ENCODE data around the gene LEPROT. TPM values are rescaled to one million over a fixed set of nuclear protein-coding genes. Genes with fewer than 3 reads are reported as not detected.
"Not testable (repeated sequence)": the region's sequence is repeated elsewhere in the genome, so short reads cannot be mapped to it uniquely, and the experiment has no call there.

Gene LEPROT
- total and polyA plus RNA-seq, 4 donors, result 23.6 to 43.4 (median 36.3) TPM

- TF ChIP-seq REST (IDR thresholded peaks at IDR 0.05), result no peak
- TF ChIP-seq RAD21 (IDR thresholded peaks at IDR 0.05), result no peak
- TF ChIP-seq HNF4G (IDR thresholded peaks at IDR 0.05), result no peak
- TF ChIP-seq ATF3 (IDR thresholded peaks at IDR 0.05), result no peak
- TF ChIP-seq ZBTB33 (IDR thresholded peaks at IDR 0.05), result no peak
- TF ChIP-seq HNF4A (conservative IDR thresholded peaks at IDR 0.05), result no peak
These were observed 42.1 kb upstream of the LEPROT start (continued) for GRCh38 chr1:65378247-65378946.

GRCh38 chr1:65384426-65384825, 36.0 kb upstream of the LEPROT start:
- not testable (repeated sequence) for H3K4me1 ChIP-seq (ENCODE audit: control insufficient read depth in 4 of 4, insufficient read depth in 4 of 4, low read length in 3 of 4); H3K27me3 ChIP-seq (ENCODE audit: control insufficient read depth in 4 of 4, insufficient read depth in 4 of 4, low read length in 3 of 4); DNase-seq (ENCODE audit: low spot score); H3K27ac ChIP-seq (ENCODE audit: low read depth in 1 of 2, low read length in 2 of 2); H3K36me3 ChIP-seq (ENCODE audit: control insufficient read depth in 4 of 4, insufficient read depth in 3 of 4, low read depth in 1 of 4, low read length in 3 of 4); H3K9ac ChIP-seq (ENCODE audit: low read depth in 1 of 2, low read length in 2 of 2); H3K9me3 ChIP-seq (ENCODE audit: control insufficient read depth in 4 of 4, low read length in 3 of 4); H3K4me3 ChIP-seq (ENCODE audit: low read depth in 1 of 3, low read length in 3 of 3)
- 94% methylated on average over 5 of the region's 5 CpGs for WGBS

GRCh38 chr1:65386439-65386838, 34.0 kb upstream of the LEPROT start:
- Histone ChIP-seq H3K9me3 (ENCODE audit: control insufficient read depth in 4 of 4, low read length in 3 of 4) (no peaks in the 10 kb centered on the region), H3K4me3 (ENCODE audit: low read depth in 1 of 3, low read length in 3 of 3) (no peak overlapping the region), H3K36me3 (ENCODE audit: control insufficient read depth in 4 of 4, insufficient read depth in 3 of 4, low read depth in 1 of 4, low read length in 3 of 4) (no peaks in the 10 kb centered on the region), H3K4me1 (ENCODE audit: control insufficient read depth in 4 of 4, insufficient read depth in 4 of 4, low read length in 3 of 4) (no peaks in the 10 kb centered on the region), H3K27me3 (ENCODE audit: control insufficient read depth in 4 of 4, insufficient read depth in 4 of 4, low read length in 3 of 4) (no peaks in the 10 kb centered on the region), H3K27ac (ENCODE audit: low read depth in 1 of 2, low read length in 2 of 2) (no peak overlapping the region), H3K9ac (ENCODE audit: low read depth in 1 of 2, low read length in 2 of 2) (no peak overlapping the region)
- WGBS, result 95% methylated on average over 3 of the region's 3 CpGs
- DNase-seq (ENCODE audit: low spot score), result no peak
- TF ChIP-seq REST (IDR thresholded peaks at IDR 0.05) (no peak), HNF4A (conservative IDR thresholded peaks at IDR 0.05) (no peak), FOXA2 (IDR thresholded peaks at IDR 0.05) (no peak), MAX (IDR thresholded peaks at IDR 0.05) (no peak), EGR1 (IDR thresholded peaks at IDR 0.05; ENCODE audit: low read depth in 2 of 2) (no peak), YY1 (IDR thresholded peaks at IDR 0.05) (no peak), ZBTB33 (IDR thresholded peaks at IDR 0.05) (no peak), RXRA (IDR thresholded peaks at IDR 0.05) (no peak), FOXA1 (IDR thresholded peaks at IDR 0.05) (no peak)

All from liver (tissue), 9 donors.